ENCODE results near the gene TRAK2.

DNA sequence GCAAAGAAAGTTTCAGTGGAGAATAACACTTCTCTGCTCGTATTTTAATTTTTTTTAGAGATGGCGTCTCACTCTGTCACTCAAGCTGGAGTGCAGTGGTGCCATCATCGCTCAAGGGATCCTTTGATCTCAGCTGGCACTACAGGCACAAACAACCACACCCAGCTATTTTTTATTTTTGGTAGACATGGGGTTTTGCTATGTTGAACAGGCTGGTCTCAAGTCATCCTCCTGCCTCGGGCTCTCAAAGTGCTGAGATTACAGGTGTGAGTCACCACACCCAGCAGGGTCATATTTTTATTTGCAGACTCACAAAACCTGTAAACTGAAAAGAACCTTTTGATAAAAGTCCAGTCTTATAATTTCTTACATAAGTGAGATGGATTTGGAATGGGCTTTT lies 2.6 kb downstream of the TRAK2 start:
- TF ChIP-seq, protein P1, sequence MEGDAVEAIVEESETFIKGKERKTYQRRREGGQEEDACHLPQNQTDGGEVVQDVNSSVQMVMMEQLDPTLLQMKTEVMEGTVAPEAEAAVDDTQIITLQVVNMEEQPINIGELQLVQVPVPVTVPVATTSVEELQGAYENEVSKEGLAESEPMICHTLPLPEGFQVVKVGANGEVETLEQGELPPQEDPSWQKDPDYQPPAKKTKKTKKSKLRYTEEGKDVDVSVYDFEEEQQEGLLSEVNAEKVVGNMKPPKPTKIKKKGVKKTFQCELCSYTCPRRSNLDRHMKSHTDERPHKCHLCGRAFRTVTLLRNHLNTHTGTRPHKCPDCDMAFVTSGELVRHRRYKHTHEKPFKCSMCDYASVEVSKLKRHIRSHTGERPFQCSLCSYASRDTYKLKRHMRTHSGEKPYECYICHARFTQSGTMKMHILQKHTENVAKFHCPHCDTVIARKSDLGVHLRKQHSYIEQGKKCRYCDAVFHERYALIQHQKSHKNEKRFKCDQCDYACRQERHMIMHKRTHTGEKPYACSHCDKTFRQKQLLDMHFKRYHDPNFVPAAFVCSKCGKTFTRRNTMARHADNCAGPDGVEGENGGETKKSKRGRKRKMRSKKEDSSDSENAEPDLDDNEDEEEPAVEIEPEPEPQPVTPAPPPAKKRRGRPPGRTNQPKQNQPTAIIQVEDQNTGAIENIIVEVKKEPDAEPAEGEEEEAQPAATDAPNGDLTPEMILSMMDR (IDR thresholded peaks at IDR 0.05 in 2 of 3, conservative IDR thresholded peaks at IDR 0.05 in 1 of 3; ENCODE audit: insufficient read depth in 2 of 3, low read depth in 1 of 3, low read length in 3 of 3): no peak
- TF ChIP-seq MYC (IDR thresholded peaks at IDR 0.05; ENCODE audit: low read depth, low read length): no peak
- TF ChIP-seq MYC (CRISPR knock-in tag; IDR thresholded peaks at IDR 0.05; ENCODE audit: borderline replicate concordance, low read depth): no peak
- TF ChIP-seq ZNF57 (CRISPR knock-in tag; IDR thresholded peaks at IDR 0.05): no peak
- TF ChIP-seq, protein P2, sequence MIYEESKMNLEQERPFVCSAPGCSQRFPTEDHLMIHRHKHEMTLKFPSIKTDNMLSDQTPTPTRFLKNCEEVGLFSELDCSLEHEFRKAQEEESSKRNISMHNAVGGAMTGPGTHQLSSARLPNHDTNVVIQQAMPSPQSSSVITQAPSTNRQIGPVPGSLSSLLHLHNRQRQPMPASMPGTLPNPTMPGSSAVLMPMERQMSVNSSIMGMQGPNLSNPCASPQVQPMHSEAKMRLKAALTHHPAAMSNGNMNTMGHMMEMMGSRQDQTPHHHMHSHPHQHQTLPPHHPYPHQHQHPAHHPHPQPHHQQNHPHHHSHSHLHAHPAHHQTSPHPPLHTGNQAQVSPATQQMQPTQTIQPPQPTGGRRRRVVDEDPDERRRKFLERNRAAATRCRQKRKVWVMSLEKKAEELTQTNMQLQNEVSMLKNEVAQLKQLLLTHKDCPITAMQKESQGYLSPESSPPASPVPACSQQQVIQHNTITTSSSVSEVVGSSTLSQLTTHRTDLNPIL (CRISPR knock-in tag; IDR thresholded peaks at IDR 0.05): no peak
- no peak for TF ChIP-seq GABPB2 (CRISPR knock-in tag; conservative IDR thresholded peaks at IDR 0.05)
- no peak for TF ChIP-seq POLR2AphosphoS2 (IDR thresholded peaks at IDR 0.05; ENCODE audit: low read length)
- TF ChIP-seq ZNF586 (CRISPR knock-in tag; conservative IDR thresholded peaks at IDR 0.05): no peak
- no peak for TF ChIP-seq STAG1 (CRISPR knock-in tag; IDR thresholded peaks at IDR 0.05; ENCODE audit: borderline replicate concordance)
- TF ChIP-seq ZNF830 (CRISPR knock-in tag; IDR thresholded peaks at IDR 0.05): no peak
- no peak for TF ChIP-seq MTA1 (IDR thresholded peaks at IDR 0.05; ENCODE audit: borderline replicate concordance)

Measured in K562 (cell line).